Measurements from ENCODE around the gene DPYSL5.
"Not testable (repeated sequence)": the region's sequence is repeated elsewhere in the genome, so short reads cannot be mapped to it uniquely, and the experiment has no call there.

The DPYSL5 gene

DNA sequence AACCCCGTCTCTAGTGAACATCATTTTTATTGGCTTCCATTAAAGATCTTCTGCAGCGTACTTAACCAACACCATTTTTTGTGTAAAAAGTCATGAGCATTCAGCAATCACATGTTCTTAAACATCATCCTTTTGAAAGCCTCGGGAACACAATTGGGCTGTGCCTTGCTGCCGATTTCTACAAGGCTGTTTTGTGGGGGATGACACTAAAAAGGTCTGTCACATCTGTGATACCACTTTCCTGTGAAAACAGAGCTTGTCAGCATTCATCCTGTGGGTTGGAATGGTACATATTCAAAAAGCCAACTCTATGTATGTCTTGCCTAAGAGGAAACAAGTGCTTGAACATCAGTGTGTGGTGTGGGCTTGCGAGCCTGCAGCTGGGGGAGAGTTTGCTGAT is 73.4 kb downstream of the DPYSL5 start:
- POLR2A ChIA-PET (ENCODE audit: low non-redundant PET) = no interaction called here

DNA sequence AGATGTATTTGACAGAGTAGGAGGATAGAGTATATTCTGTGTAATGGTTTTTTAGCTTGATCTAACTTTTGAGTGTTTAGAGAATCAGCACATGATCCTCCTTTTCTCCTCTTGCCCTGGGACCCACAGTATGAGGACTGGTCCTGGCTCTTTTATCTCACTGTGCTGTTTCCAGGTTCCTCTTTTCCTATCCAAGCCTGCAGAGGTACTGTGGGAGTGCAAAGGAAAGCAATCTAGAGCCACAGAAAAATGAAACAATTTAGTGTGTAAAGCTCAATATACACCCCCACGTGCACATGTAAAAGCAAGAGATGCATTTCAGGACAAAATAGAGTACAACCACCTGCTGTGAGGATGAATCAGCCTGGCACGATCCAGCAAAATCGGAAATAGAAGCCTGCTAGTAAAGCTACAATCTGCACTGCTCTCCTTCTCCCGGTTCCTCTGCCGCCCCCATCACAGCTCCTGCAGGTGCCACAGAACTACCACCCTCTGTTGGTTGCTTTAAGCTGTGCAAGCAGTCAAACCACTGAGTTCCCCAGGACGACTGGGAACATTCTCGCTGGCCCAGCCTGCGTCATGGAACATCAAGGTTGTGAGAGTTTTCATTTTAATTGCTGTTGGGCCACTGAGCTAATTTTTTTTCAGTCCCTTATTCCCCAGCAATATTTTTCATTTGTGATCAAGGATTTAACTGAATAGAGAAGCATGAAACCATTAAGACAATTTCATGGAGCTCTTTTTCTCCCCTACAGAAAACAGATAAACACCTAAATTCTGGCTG is 74.7 kb downstream of the DPYSL5 start:
- POLR2A ChIA-PET (ENCODE audit: low non-redundant PET) = no interaction called here
- H3K27ac ChIP-seq = no peak overlapping the region
- CTCF ChIA-PET = interaction anchor here (0.5 to 1.9 kb wide), 5 partner anchors 14 to 94 kb away, joined by 3 to 21 read pairs (median 3); no protein-coding TSS in a partner anchor
- DNase-seq (ENCODE audit: low spot score) = peak; percentile 43
- TF ChIP-seq, protein P1, sequence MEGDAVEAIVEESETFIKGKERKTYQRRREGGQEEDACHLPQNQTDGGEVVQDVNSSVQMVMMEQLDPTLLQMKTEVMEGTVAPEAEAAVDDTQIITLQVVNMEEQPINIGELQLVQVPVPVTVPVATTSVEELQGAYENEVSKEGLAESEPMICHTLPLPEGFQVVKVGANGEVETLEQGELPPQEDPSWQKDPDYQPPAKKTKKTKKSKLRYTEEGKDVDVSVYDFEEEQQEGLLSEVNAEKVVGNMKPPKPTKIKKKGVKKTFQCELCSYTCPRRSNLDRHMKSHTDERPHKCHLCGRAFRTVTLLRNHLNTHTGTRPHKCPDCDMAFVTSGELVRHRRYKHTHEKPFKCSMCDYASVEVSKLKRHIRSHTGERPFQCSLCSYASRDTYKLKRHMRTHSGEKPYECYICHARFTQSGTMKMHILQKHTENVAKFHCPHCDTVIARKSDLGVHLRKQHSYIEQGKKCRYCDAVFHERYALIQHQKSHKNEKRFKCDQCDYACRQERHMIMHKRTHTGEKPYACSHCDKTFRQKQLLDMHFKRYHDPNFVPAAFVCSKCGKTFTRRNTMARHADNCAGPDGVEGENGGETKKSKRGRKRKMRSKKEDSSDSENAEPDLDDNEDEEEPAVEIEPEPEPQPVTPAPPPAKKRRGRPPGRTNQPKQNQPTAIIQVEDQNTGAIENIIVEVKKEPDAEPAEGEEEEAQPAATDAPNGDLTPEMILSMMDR (conservative IDR thresholded peaks at IDR 0.05; ENCODE audit: low read depth) = no peak

More for the DNA sequence above, 73.4 kb downstream of the DPYSL5 start:
- H3K27ac ChIP-seq = no peak overlapping the region
- TF ChIP-seq, protein P1 (conservative IDR thresholded peaks at IDR 0.05; ENCODE audit: low read depth) = no peak
- CTCF ChIA-PET = interaction anchor here (0.7 kb wide), 1 partner anchor 18 kb away, joined by 4 read pairs; no protein-coding TSS in a partner anchor
- no peak for DNase-seq (ENCODE audit: low spot score)

GRCh38 chr2:26923189-26923466 is 75.2 kb downstream of the DPYSL5 start:
- H3K27ac ChIP-seq; DNase-seq (ENCODE audit: low spot score); POLR2A ChIA-PET (ENCODE audit: low non-redundant PET): not testable (repeated sequence)
- CTCF ChIA-PET = interaction anchor here (0.6 to 1.9 kb wide), 3 partner anchors 14 to 77 kb away, joined by 3 to 21 read pairs (median 3); no protein-coding TSS in a partner anchor

GRCh38 chr2:26924731-26925099 is 76.8 kb downstream of the DPYSL5 start:
- no peak for DNase-seq (ENCODE audit: low spot score)
- ChIA-PET CTCF (interaction anchor here (0.6 kb wide), 1 partner anchor 9 kb away, joined by 3 read pairs; no protein-coding TSS in a partner anchor), POLR2A (ENCODE audit: low non-redundant PET) (no interaction called here)
- TF ChIP-seq, protein P1 (conservative IDR thresholded peaks at IDR 0.05; ENCODE audit: low read depth) = no peak
- no peak overlapping the region for H3K27ac ChIP-seq

DNA sequence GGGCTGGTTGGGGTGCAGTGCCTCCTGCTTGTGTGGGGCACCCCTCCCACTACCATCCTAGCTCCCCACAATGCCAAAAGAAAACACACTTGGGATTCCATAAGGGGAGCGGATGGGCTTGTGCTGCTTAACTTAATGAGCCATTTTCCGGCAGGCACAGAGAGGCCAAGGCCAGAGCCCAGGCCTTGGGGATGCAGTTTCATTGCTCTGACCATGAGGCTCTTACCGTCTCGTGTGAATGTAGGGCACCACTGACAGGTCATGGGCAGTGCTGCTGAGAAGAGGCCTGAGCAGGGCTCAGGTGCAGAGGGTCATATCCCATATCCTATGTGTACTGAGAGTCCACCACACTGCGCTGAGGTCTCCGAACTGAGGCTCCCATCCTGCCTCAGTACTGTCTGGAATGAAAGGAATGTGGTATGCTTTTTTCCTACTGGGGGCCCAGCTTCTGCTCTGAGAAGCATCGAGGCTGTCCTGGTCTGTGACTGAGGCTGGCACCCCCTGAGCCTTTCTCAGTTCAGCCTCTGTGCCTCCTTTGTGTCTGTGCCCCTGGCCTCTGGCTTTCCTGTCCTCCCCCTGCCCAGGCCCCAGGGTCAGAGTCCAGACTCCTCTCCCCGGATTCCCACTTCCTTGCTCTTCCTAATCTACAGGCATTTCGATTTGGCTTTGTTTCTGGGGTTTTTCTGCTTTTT is 77.3 kb downstream of the DPYSL5 start:
- TF ChIP-seq, protein P1 (conservative IDR thresholded peaks at IDR 0.05; ENCODE audit: low read depth) = no peak
- DNase-seq (ENCODE audit: low spot score) = no peak
- ChIA-PET CTCF (interaction anchor here (0.6 to 1.1 kb wide), 3 partner anchors 9 to 162 kb away, joined by 3 to 4 read pairs (median 3); partner anchors contain the start of gene KHK), POLR2A (ENCODE audit: low non-redundant PET) (no interaction called here)
- H3K27ac ChIP-seq = no peak overlapping the region

DNA sequence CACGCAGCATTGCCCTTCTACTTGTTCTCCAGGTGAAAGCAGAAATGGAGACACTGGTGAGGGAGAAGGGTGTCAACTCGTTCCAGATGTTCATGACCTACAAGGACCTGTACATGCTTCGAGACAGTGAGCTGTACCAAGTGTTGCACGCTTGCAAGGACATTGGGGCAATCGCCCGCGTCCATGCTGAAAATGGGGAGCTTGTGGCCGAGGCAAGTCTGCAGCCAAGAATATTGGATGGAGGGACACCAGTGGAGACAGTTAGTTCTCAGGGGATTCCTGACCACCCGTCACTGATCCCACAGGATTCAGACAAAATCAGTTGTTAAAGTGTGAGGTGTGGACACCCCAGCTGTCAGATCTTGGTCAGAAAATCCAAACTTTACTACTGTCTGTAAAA is 79.3 kb downstream of the DPYSL5 start:
- no peak overlapping the region for H3K27ac ChIP-seq
- CTCF ChIA-PET = interaction anchor here (2.2 kb wide), 1 partner anchor 81 kb away, joined by 7 read pairs; no protein-coding TSS in a partner anchor
- POLR2A ChIA-PET (ENCODE audit: low non-redundant PET) = interaction anchor here (0.5 kb wide), 1 partner anchor 10 kb away, joined by 13 read pairs; no protein-coding TSS in a partner anchor
- TF ChIP-seq, protein P1 (conservative IDR thresholded peaks at IDR 0.05; ENCODE audit: low read depth) = no peak
- DNase-seq (ENCODE audit: low spot score) = no peak

Data from RWPE1 (cell line).